Activated CD4-positive, alpha-beta T cell treated with anti-CD3 and anti-CD28 coated beads, Interleukin-2, amount 10 ng/mL, durations not matched to agents 24 days and 14 days (primary cell): ENCODE data around the gene IL2RA. TPM values are rescaled to one million over a fixed set of nuclear protein-coding genes. Genes with fewer than 3 reads are reported as not detected.
"Not testable (repeated sequence)": the region's sequence is repeated elsewhere in the genome, so short reads cannot be mapped to it uniquely, and the experiment has no call there.

Experiments
- DNase-seq: peaks from one replicate; pipeline ENCODE4 v3.0.0; 2022
- H3K27ac Mint-ChIP-seq: one replicate; pipeline ENCODE4 v1.8.0; 2022; ENCODE audit warnings: mild to moderate bottlenecking, mixed read lengths
- H3K27me3 Mint-ChIP-seq: one replicate; pipeline ENCODE4 v1.8.0; 2022; ENCODE audit warnings: mixed read lengths
- H3K36me3 Mint-ChIP-seq: one replicate; pipeline ENCODE4 v1.8.0; 2022; ENCODE audit warnings: low read depth, mild to moderate bottlenecking, mixed read lengths
- H3K4me1 Mint-ChIP-seq: one replicate; pipeline ENCODE4 v1.8.0; 2021; ENCODE audit warnings: mixed read lengths
- H3K4me3 Mint-ChIP-seq: one replicate; pipeline ENCODE4 v1.8.0; 2022; ENCODE audit warnings: mild to moderate bottlenecking, moderate library complexity, mixed read lengths
- H3K9me3 Mint-ChIP-seq: one replicate; pipeline ENCODE4 v1.8.0; 2021; ENCODE audit warnings: mixed read lengths
- intact Hi-C: fragments of 100-400 bp; cut with micrococcal nuclease; formaldehyde crosslinking; loops from one replicate; pipeline ENCODE4 v1.15.1; 2023
- total RNA-seq: library from RNA; stranded (reverse); gene quantifications from 2 replicates; pipeline ENCODE4 v1.2.3, GENCODE V29; 2022

IL2RA gene
- total RNA-seq, 1 donor from 2014 or later, result 989 TPM

DNA sequence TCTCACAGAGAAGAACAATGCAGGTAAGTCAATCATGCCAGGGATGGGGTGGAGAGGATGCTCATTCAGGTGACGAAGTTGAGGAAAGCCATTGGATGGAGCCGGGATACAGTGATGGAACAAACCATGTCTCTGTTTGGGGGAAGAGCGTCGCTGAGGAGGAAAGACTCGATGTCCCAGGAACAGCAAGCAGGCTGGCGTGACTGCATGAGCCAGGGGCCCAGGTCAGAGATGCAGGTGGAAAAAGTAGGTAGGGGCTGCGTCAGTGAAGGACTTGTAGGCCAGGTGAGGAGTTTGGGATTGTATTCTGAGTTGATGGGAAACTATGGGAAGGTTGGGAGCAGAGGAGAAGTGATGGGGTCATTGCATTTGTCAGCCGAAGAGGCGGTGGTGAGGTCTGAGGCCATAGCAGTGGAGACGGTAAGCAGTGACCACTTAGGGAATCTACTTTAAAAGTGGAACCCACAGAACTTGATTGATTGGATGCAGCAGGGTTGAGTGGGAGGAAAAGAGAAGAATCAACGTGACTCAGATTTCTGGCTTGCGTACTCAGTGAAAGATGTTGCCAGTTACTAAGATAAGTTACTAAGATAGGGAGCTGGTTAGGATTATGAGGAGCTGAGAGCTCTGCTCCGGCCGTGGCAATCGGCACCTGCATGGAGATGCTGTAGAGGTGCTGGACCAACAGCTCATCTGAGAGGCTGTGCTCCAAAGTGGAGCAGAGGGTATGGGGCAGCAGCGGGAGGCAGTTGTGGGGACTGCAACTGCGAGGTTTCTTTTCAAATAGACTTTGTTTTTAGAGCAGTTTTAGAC lies 12.5 kb upstream of the IL2RA start:
- intact Hi-C loops, result no loop called here
- Mint-ChIP-seq H3K36me3 (no peaks in the 10 kb centered on the region), H3K27me3 (no peaks in the 10 kb centered on the region), H3K27ac (peak overlapping the region; percentile 80), H3K4me1 (peaks cover 64% of the 10 kb centered on the region), H3K9me3 (no peaks in the 10 kb centered on the region), H3K4me3 (peak overlapping the region; percentile 70)
- no peak for DNase-seq

DNA sequence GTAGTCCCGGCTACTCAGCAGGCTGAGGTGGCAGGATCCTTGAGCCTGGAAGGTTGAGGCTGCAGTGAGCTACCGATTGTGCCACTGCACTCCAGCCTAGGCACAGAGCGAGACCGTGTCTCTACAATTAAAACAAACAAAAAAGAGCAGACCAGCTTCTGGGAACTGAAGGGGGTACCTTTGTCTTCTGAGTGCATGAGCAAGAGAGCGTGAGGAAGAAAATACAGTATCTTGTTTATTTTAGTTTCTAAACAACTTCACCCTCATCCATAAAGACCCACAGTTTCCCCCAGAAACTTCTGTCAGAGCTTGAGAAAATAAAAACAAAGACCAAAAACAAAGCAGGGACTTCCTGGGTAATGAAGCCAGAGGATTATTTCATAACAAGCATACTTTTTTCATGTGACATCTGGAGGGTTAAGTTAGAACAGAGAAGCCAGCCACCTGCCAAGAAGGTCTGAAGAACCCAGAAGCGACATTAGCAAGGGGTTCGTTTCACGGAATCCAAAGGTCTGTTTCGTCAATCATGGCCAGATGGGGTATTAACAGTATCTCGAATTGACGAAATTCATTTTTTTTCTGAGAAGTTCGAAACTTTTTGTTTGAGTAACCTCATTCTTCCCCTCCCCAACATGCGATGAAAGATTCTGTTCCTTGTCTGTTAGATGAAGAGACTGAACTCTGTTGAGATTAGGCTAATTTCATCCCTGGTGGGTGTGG lies 10.2 kb upstream of the IL2RA start:
- Mint-ChIP-seq H3K9me3 (no peaks in the 10 kb centered on the region), H3K27me3 (no peaks in the 10 kb centered on the region), H3K27ac (peak overlapping the region; percentile 98), H3K4me1 (peaks cover 81% of the 10 kb centered on the region), H3K36me3 (no peaks in the 10 kb centered on the region), H3K4me3 (peak overlapping the region; percentile 70)
- DNase-seq, result peak; percentile 81
- intact Hi-C loops, result loop anchor here (1.0 kb wide), 1 partner anchor 27 kb away; no protein-coding TSS in a partner anchor

DNA sequence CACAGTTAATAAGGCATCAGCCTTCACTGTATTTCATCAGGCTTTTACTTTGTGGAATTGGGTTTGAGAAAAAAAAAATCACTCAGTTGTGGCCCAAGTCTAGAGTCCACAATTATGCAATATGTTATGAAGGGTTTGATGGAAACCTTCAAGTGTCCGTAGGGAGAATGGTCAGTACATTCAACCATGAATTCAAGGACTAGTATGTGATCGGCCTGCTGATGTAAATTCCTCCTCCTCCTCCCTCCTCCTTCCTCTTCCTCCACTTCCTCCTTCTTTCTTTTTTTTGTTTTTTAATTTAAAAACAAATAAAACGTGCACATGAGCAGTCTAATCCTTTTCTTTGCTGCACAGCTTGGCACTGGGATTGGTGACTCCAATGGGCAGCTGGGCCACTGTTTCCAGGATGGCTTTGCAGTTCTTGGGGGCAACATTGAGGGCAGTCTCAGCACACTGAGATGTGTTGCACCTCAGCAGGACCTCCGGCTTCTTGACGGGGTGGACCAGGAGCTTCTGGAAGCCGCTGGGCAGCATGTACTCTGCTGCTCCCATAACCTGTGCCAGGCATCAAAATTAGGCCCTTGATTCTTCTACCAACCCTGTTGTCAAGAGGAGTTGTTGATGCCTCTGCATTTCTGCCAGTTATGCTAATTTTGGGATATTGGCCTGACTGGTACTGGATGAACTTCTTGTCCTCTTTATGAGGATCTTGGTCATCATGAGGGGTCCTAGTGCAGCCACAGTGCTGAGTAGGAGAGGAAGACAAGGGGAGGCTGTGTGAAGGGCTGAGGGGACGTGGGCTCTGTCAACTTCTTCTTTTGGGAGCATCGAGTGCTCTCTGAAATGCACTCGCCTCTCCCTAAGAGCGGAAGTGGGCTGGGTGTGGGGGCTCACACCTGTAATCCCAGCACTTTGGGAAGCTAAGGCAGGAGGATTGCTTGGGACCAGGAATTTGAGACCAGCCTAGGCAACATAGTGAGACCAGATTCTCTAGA lies 9.3 kb upstream of the IL2RA start:
- Mint-ChIP-seq H3K4me3 (peak overlapping the region; percentile 84), H3K27ac (peak overlapping the region; percentile 98), H3K27me3 (no peaks in the 10 kb centered on the region), H3K36me3 (no peaks in the 10 kb centered on the region), H3K9me3 (no peaks in the 10 kb centered on the region), H3K4me1 (peaks cover 87% of the 10 kb centered on the region)
- intact Hi-C loops, result loop anchor here (1.0 kb wide), 1 partner anchor 26 kb away; no protein-coding TSS in a partner anchor
- no peak for DNase-seq

DNA sequence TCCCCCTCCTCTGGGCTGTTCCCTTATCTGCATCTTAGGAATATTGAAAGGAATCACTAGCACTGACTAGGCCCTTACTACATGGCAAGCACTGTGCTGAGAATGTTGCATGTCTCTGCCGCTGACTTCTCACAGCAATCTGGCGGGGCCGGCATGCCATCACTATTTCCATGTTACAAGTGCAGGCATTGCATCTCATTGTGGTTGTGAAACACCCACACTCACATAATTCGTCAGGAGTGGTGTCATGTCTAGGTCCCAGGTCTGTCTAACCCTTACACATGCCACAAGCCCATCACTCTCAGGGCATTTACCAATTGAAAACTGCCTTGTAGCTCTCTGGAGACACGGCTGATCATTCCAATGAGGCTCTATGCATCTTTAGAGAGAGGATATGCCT lies 8.5 kb upstream of the IL2RA start:
- H3K36me3 Mint-ChIP-seq, result peaks cover 2% of the 10 kb centered on the region
- peaks cover 92% of the 10 kb centered on the region for H3K4me1 Mint-ChIP-seq
- DNase-seq, result peak; percentile 82
- H3K4me3 Mint-ChIP-seq, result peak overlapping the region; percentile 84
- intact Hi-C loops, result loop anchor here (1.0 kb wide), 2 partner anchors 8 to 13 kb away; partner anchors contain the start of gene IL2RA
- no peaks in the 10 kb centered on the region for H3K27me3 Mint-ChIP-seq
- no peaks in the 10 kb centered on the region for H3K9me3 Mint-ChIP-seq
- peak overlapping the region; percentile 98 for H3K27ac Mint-ChIP-seq

DNA sequence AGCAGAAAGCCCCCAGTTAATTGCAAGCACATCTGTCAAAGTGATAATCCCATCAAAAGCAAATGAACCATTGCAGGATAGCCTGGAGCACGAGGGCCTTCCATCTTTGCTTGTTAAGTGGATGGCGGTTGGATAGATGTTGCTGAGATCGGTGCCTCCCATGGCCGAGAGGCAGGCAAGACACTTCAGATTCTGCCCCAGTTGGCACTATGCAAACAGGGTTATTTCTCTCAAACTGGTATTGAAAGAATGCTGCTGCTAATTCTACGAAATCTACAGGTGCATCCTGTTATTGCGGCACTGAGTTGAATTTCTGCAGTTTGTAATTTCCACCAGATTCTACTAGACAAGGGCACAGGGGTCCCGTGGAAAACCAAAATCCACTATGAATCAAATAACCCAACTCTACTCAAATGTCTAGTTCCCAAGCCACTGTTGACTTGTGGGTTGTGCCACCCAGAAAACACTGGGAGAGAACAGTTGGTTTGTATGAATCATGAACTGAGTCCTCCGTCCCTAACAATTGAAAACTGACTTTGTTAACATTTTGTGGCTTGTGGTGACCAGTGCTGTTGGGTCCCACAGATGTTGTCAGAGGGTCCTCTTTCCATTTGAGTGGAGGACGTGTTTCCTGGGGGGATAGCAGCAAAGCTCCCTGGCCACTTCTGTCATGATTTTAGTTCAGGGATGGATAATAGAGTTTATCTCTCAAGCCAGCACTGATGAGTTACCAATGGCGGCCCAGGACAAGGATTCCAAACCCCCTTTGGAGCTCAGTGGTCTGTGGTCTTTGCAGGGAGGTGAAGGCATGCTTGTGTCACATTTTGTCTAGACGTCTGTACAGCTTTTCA lies 7.1 kb upstream of the IL2RA start:
- peak overlapping the region; percentile 84 for H3K4me3 Mint-ChIP-seq
- peaks cover 2% of the 10 kb centered on the region for H3K36me3 Mint-ChIP-seq
- intact Hi-C loops, result loop anchor here (1.0 kb wide), 2 partner anchors 11 to 17 kb away; no protein-coding TSS in a partner anchor
- H3K27me3 Mint-ChIP-seq, result no peaks in the 10 kb centered on the region
- H3K4me1 Mint-ChIP-seq, result peaks cover 93% of the 10 kb centered on the region
- no peaks in the 10 kb centered on the region for H3K9me3 Mint-ChIP-seq
- peak overlapping the region; percentile 98 for H3K27ac Mint-ChIP-seq
- peak; percentile 75 for DNase-seq

DNA sequence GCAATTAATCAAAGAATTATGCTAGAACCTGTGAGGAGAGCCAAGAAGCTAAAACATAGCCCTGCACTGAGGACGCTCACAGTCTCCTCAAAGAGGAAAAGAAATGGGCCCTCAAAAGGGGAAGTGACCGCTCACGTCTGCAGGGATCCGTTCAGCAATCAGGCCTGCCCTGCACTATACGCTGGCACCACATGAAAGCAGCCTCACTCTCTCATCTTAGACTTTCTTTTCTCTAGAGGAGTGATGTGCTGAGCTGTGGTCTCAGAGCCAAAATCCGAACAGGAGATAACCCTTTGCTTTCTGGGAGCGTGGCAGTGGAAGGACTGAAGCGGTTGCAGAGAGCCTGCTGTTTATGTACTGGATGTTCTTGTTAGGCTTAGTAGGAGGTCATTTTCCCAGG lies 6.3 kb upstream of the IL2RA start:
- Mint-ChIP-seq H3K36me3 (peaks cover 2% of the 10 kb centered on the region), H3K27me3 (no peaks in the 10 kb centered on the region), H3K4me1 (peaks cover 89% of the 10 kb centered on the region), H3K4me3 (peak overlapping the region; percentile 84), H3K27ac (peak overlapping the region; percentile 98), H3K9me3 (no peaks in the 10 kb centered on the region)
- intact Hi-C loops, result no loop called here
- DNase-seq, result peak; percentile 86

DNA sequence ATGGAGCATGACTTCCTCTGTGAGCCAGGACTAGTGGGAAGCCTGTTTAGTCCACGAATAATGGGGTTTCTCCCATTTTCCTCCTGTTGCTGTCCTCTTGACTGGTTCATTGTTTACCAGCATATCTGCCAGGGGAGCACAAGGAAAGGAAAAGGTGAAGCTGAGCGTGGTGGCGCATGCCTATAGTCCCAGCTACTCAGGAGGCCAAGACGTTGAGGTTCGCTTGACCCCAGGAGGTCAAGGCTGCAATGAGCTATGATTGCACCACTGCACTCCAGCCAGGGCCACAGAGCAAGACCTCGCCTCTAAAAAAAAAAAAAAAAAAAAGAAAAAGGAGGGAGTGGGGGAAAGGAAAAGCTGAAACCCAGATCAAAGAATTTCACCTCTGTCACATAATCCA lies 5.8 kb upstream of the IL2RA start:
- Mint-ChIP-seq H3K4me1 (peaks cover 86% of the 10 kb centered on the region), H3K27me3 (no peaks in the 10 kb centered on the region), H3K36me3 (peaks cover 2% of the 10 kb centered on the region), H3K27ac (peak overlapping the region; percentile 98), H3K9me3 (no peaks in the 10 kb centered on the region), H3K4me3 (peak overlapping the region; percentile 84)
- intact Hi-C loops, result no loop called here
- DNase-seq, result no peak

DNA sequence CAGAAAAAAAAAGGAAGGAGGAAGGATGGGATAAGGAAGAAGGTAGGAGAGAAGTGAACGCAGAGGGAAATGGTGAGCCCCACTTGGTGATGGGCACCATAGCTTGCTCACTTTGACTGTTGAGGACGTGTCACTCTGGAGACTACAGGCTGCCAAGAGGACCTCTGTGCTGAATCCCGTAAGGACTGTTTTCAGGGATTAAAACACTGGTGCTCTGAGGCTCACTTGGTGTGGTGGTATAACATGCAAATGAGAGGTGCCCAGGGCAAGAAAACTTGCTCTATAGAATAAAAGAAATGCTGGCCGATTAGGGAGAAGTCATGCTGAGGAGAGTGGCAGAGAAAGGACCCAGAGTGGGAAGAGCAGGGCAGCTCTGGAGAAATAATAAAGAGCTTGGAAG lies 5.3 kb upstream of the IL2RA start:
- peak overlapping the region; percentile 54 for H3K4me3 Mint-ChIP-seq
- H3K4me1 Mint-ChIP-seq, result peaks cover 85% of the 10 kb centered on the region
- DNase-seq, result no peak
- H3K36me3 Mint-ChIP-seq, result peaks cover 2% of the 10 kb centered on the region
- no peaks in the 10 kb centered on the region for H3K27me3 Mint-ChIP-seq
- no peaks in the 10 kb centered on the region for H3K9me3 Mint-ChIP-seq
- intact Hi-C loops, result no loop called here
- H3K27ac Mint-ChIP-seq, result peak overlapping the region; percentile 98

DNA sequence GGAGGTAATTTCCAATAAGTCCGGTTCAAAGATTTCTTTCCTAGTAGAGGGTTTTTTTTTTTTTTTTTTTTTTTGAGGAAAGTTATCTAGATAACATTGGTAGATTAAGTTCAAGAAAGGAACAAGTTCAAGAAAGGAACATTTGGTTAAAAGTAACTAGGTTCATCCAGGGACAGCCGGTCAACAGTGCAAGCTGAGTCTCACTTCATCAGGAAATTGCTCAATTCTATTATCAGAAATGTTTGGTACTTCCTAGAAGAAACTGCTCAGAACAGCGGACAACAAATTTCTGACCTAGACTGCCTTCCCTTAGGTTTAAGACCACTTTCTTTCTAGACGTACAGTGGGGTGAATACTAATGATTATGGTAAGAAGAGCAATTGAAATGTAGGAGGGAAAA lies 3.7 kb upstream of the IL2RA start:
- Mint-ChIP-seq H3K27me3 (peaks cover 2% of the 10 kb centered on the region), H3K4me1 (peaks cover 73% of the 10 kb centered on the region)
- intact Hi-C loops, result no loop called here

DNA sequence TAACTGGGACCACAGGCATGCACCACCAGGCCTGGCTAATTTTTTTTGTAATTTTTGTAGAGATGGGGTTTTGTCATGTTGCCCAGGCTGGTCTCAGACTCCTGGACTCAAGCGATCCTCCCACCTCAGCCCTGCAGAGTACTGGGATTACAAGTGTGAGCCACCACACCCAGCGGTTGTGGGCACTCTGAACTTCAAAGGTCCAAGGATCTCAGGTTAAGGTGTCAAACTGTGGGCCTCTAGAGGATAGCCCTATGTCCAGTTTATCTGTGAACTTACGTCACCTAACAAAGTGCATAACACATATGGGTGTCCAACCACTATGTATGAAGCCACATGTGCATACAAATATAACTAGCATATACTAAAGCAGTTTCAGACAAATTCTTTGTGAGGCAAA lies 3.2 kb upstream of the IL2RA start:
- DNase-seq, result peak; percentile 69

More for the DNA sequence above, 3.7 kb upstream of the IL2RA start:
- Mint-ChIP-seq H3K9me3 (no peaks in the 10 kb centered on the region), H3K27ac (peak overlapping the region; percentile 74), H3K36me3 (peaks cover 15% of the 10 kb centered on the region), H3K4me3 (peak overlapping the region; percentile 22)
- no peak for DNase-seq

DNA sequence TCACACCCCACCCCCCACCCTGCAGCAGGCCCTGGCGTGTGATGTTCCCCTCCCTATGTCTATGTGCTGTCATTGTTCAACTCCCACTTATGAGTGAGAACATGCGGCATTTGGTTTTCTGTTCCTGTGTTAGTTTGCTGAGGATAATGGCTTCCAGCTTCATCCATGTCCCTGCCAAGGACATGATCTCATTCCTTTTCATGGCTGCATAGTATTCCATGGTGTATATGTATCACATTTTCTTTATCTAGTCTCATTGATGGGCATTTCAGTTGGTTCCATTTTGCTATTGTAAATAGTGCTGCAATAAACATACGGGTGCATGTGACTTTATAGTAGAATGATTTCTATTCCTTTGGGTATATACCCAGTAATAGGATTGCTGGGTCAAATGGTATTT lies 2.6 kb upstream of the IL2RA start:
- DNase-seq, result peak; percentile 47
- Mint-ChIP-seq H3K27ac (peak overlapping the region; percentile 74), H3K4me1 (peaks cover 64% of the 10 kb centered on the region), H3K4me3 (peak overlapping the region; percentile 22), H3K36me3 (peaks cover 26% of the 10 kb centered on the region)
- intact Hi-C loops, H3K27me3 Mint-ChIP-seq, H3K9me3 Mint-ChIP-seq: not testable (repeated sequence)

More for the DNA sequence above, 3.2 kb upstream of the IL2RA start:
- Mint-ChIP-seq H3K4me3 (peak overlapping the region; percentile 22), H3K4me1 (peaks cover 69% of the 10 kb centered on the region), H3K9me3 (no peaks in the 10 kb centered on the region), H3K27ac (peak overlapping the region; percentile 74), H3K36me3 (peaks cover 19% of the 10 kb centered on the region), H3K27me3 (peaks cover 2% of the 10 kb centered on the region)
- intact Hi-C loops, result no loop called here

DNA sequence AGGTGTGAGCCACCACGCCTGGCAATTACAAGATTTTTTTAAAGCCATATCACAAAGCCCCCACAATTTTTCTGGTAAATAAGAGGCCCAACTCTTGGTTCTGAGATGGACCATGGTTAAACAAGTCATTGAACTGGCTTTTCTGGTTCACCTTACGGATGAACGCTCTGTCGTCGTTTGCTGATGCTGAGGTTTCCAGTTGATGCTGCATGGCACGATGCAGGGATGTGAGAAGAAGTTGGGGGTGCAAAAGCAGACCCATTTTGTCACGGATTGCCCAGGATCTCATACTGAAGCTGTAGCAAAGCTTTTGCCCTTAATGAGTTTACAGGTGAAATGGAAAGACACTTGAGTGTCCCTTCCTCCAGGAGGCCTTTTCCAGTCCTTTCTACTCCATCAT lies 2.0 kb upstream of the IL2RA start:
- intact Hi-C loops, result no loop called here
- H3K27ac Mint-ChIP-seq, result peak overlapping the region; percentile 30
- H3K4me3 Mint-ChIP-seq, result no peak overlapping the region
- H3K9me3 Mint-ChIP-seq, result no peaks in the 10 kb centered on the region
- peaks cover 62% of the 10 kb centered on the region for H3K4me1 Mint-ChIP-seq
- H3K36me3 Mint-ChIP-seq, result peaks cover 32% of the 10 kb centered on the region
- DNase-seq, result peak; percentile 58
- H3K27me3 Mint-ChIP-seq, result peaks cover 2% of the 10 kb centered on the region
